ENCODE data around the gene DIP2A.

DIP2A gene

GRCh38 chr21:46538262-46538661, 79.6 kb downstream of the DIP2A start:
- no peak for DNase-seq

GRCh38 chr21:46538851-46539666, 80.4 kb downstream of the DIP2A start:
- DNase-seq, result no peak

GRCh38 chr21:46540087-46540710, 81.5 kb downstream of the DIP2A start:
- no peak for DNase-seq

GRCh38 chr21:46542588-46543124, 84.0 kb downstream of the DIP2A start:
- no peak for DNase-seq

- no peak for DNase-seq
Measured at GRCh38 chr21:46543306-46543705, 84.6 kb downstream of the DIP2A start.

GRCh38 chr21:46544003-46544402, 85.3 kb downstream of the DIP2A start:
- no peak for DNase-seq

- DNase-seq, result no peak
Measured at GRCh38 chr21:46544824-46545223, 86.1 kb downstream of the DIP2A start.

- DNase-seq, result no peak
Measured at GRCh38 chr21:46545363-46545762, 86.7 kb downstream of the DIP2A start.

GRCh38 chr21:46545911-46546310, 87.2 kb downstream of the DIP2A start:
- DNase-seq, result no peak

GRCh38 chr21:46546799-46547198, 88.1 kb downstream of the DIP2A start:
- DNase-seq, result no peak

GRCh38 chr21:46549650-46550049, 91.0 kb downstream of the DIP2A start:
- DNase-seq, result no peak

- no peak for DNase-seq
Measured at GRCh38 chr21:46550116-46550941, 91.6 kb downstream of the DIP2A start.

GRCh38 chr21:46551636-46552241, 93.0 kb downstream of the DIP2A start:
- no peak for DNase-seq

GRCh38 chr21:46552274-46552673, 93.6 kb downstream of the DIP2A start:
- DNase-seq, result no peak

GRCh38 chr21:46552865-46553379, 94.2 kb downstream of the DIP2A start:
- DNase-seq, result no peak

- DNase-seq, result no peak
Measured at GRCh38 chr21:46553993-46554392, 95.3 kb downstream of the DIP2A start.

GRCh38 chr21:46554431-46555224, 95.9 kb downstream of the DIP2A start:
- no peak for DNase-seq

- no peak for DNase-seq
Measured at GRCh38 chr21:46555225-46555617, 96.5 kb downstream of the DIP2A start.

- no peak for DNase-seq
Measured at GRCh38 chr21:46555678-46556077, 97.0 kb downstream of the DIP2A start.

GRCh38 chr21:46556802-46557201, 98.1 kb downstream of the DIP2A start:
- peak; percentile 14 for DNase-seq

- DNase-seq, result no peak
Measured at GRCh38 chr21:46557469-46557868, 98.8 kb downstream of the DIP2A start.

- DNase-seq, result no peak
Measured at GRCh38 chr21:46557919-46558392, 99.3 kb downstream of the DIP2A start.

All from RPMI8226 (cell line).